H9 (cell line): ENCODE results near the gene TRAPPC14. TPM values are rescaled to one million over a fixed set of nuclear protein-coding genes. Genes with fewer than 3 reads are reported as not detected.

Source experiments
- DNase-seq: peaks from one replicate; pipeline ENCODE4 v3.0.0-alpha.2; 2017
- H2AFZ ChIP-seq: one replicate; pipeline ENCODE4 v1.6.1; 2013; ENCODE audit warnings: mild to moderate bottlenecking, low read length, control low read depth, moderate library complexity
- H2AK5ac ChIP-seq: 2 replicates; pipeline ENCODE4 v1.6.1; 2013; ENCODE audit warnings: low read length, control low read depth, mixed read lengths; ENCODE audit not compliant: insufficient read length
- H2BK120ac ChIP-seq: one replicate; pipeline ENCODE4 v1.6.1; 2013; ENCODE audit warnings: low read depth, mild to moderate bottlenecking, low read length, control low read depth, inconsistent platforms; ENCODE audit not compliant: poor library complexity, severe bottlenecking
- H2BK12ac ChIP-seq: 2 replicates; pipeline ENCODE4 v1.6.1; 2013; ENCODE audit warnings: low read length, control low read depth, mixed read lengths, low read depth; ENCODE audit not compliant: insufficient read length
- H2BK15ac ChIP-seq: 2 replicates; pipeline ENCODE4 v1.6.1; 2013; ENCODE audit warnings: low read depth, low read length, control low read depth
- H2BK20ac ChIP-seq: one replicate; pipeline ENCODE4 v1.6.1; 2013; ENCODE audit warnings: low read depth, mild to moderate bottlenecking, low read length, control low read depth, inconsistent platforms; ENCODE audit not compliant: poor library complexity, severe bottlenecking
- H2BK5ac ChIP-seq: 2 replicates; pipeline ENCODE4 v1.6.1; 2013; ENCODE audit warnings: low read length, control low read depth, mixed read lengths; ENCODE audit not compliant: insufficient read length
- H3K14ac ChIP-seq: 2 replicates; pipeline ENCODE4 v1.6.1; 2013; ENCODE audit warnings: low read length, control low read depth; ENCODE audit not compliant: insufficient read depth
- H3K18ac ChIP-seq: 2 replicates; pipeline ENCODE4 v1.6.1; 2013; ENCODE audit warnings: low read depth, mild to moderate bottlenecking, mixed read lengths, low read length, control low read depth; ENCODE audit not compliant: insufficient read length
- H3K23ac ChIP-seq: 2 replicates; pipeline ENCODE4 v1.6.1; 2013; ENCODE audit warnings: low read length, control low read depth, mixed read lengths, low read depth; ENCODE audit not compliant: insufficient read length
- H3K23me2 ChIP-seq: 2 replicates; pipeline ENCODE4 v1.6.1; 2013; ENCODE audit warnings: low read depth, mild to moderate bottlenecking, mixed read lengths, low read length, control low read depth; ENCODE audit not compliant: insufficient read length, poor library complexity, severe bottlenecking
- H3K27ac ChIP-seq: 2 replicates; pipeline ENCODE4 v1.5.1; 2013; ENCODE audit warnings: low read length, control low read depth, mixed read lengths, low read depth; ENCODE audit not compliant: insufficient read length
- H3K27me3 ChIP-seq: 2 replicates; pipeline ENCODE4 v1.6.1; 2013; ENCODE audit warnings: low read length, control low read depth, inconsistent platforms; ENCODE audit not compliant: insufficient read depth
- H3K4ac ChIP-seq: 2 replicates; pipeline ENCODE4 v1.6.1; 2013; ENCODE audit warnings: low read depth, mild to moderate bottlenecking, control low read depth, inconsistent platforms, low read length, moderate library complexity
- H3K4me1 ChIP-seq: 2 replicates; pipeline ENCODE4 v1.6.1; 2013; ENCODE audit warnings: low read length, control low read depth, inconsistent platforms; ENCODE audit not compliant: insufficient read depth
- H3K4me2 ChIP-seq: 2 replicates; pipeline ENCODE4 v1.6.1; 2013; ENCODE audit warnings: low read length, control low read depth, mixed read lengths; ENCODE audit not compliant: insufficient read length, insufficient read depth
- H3K56ac ChIP-seq: 2 replicates; pipeline ENCODE4 v1.6.1; 2013; ENCODE audit warnings: low read depth, mild to moderate bottlenecking, mixed read lengths, low read length, control low read depth; ENCODE audit not compliant: insufficient read length
- H3K79me1 ChIP-seq: 2 replicates; pipeline ENCODE4 v1.6.1; 2013; ENCODE audit warnings: low read depth, mild to moderate bottlenecking, moderate library complexity, low read length, control low read depth, inconsistent platforms; ENCODE audit not compliant: insufficient read depth, poor library complexity, severe bottlenecking
- H3K79me2 ChIP-seq: 2 replicates; pipeline ENCODE4 v1.6.1; 2013; ENCODE audit warnings: low read length, control low read depth, inconsistent platforms; ENCODE audit not compliant: insufficient read depth
- H3K9ac ChIP-seq: 2 replicates; pipeline ENCODE4 v1.6.1; 2013; ENCODE audit warnings: low read length, control low read depth, mixed read lengths; ENCODE audit not compliant: insufficient read length; ENCODE audit errors: extremely low read depth
- H3K9me3 ChIP-seq: one replicate; pipeline ENCODE4 v1.6.1; 2013; ENCODE audit warnings: low read depth, low read length, inconsistent platforms; ENCODE audit not compliant: control insufficient read depth
- H3T11ph ChIP-seq: one replicate; pipeline ENCODE4 v1.6.1; 2013; ENCODE audit warnings: mild to moderate bottlenecking, low read length, control low read depth, inconsistent platforms
- H4K20me1 ChIP-seq: one replicate; pipeline ENCODE4 v1.6.1; 2013; ENCODE audit not compliant: control insufficient read depth, insufficient read length, insufficient read depth
- H4K5ac ChIP-seq: 2 replicates; pipeline ENCODE4 v1.6.1; 2013; ENCODE audit warnings: low read depth, mild to moderate bottlenecking, mixed read lengths, low read length, control low read depth; ENCODE audit not compliant: insufficient read length
- H4K8ac ChIP-seq: replicated peaks from 2 replicates; pipeline ENCODE4 v1.6.1; 2013; ENCODE audit warnings: low read length, control low read depth, mixed read lengths, low read depth; ENCODE audit not compliant: insufficient read length
- H4K91ac ChIP-seq: 2 replicates; pipeline ENCODE4 v1.6.1; 2013; ENCODE audit warnings: low read depth, mild to moderate bottlenecking, moderate library complexity, mixed read lengths, low read length, control low read depth; ENCODE audit not compliant: insufficient read length
- H3K27ac Mint-ChIP-seq, 3 experiments: 2 replicates in 2 of 3; 3 replicates in 1 of 3; pipeline ENCODE4 v1.8.0; 2020 to 2021; ENCODE audit warnings: mixed read lengths in 3 of 3, mild to moderate bottlenecking in 1 of 3, moderate library complexity in 1 of 3
- H3K27me3 Mint-ChIP-seq: 2 replicates; pipeline ENCODE4 v1.8.0; 2021; ENCODE audit warnings: low read depth, mild to moderate bottlenecking, moderate library complexity, mixed read lengths
- H3K36me3 Mint-ChIP-seq, 3 experiments: 2 replicates in 2 of 3; 3 replicates in 1 of 3; pipeline ENCODE4 v1.8.0; 2020 to 2021; ENCODE audit warnings: low read depth in 3 of 3, mixed read lengths in 3 of 3; ENCODE audit not compliant: insufficient read depth in 1 of 3
- H3K4me1 Mint-ChIP-seq, 2 experiments: 2 replicates each; pipeline ENCODE4 v1.8.0; 2020; ENCODE audit warnings: mixed read lengths in 2 of 2
- H3K4me3 Mint-ChIP-seq, 2 experiments: 2 replicates in 1 of 2; 3 replicates in 1 of 2; pipeline ENCODE4 v1.8.0; 2020 to 2021; ENCODE audit warnings: mild to moderate bottlenecking in 2 of 2, mixed read lengths in 2 of 2, moderate library complexity in 1 of 2
- H3K9me3 Mint-ChIP-seq, 2 experiments: 2 replicates in 1 of 2; 3 replicates in 1 of 2; pipeline ENCODE4 v1.8.0; 2020; ENCODE audit warnings: mild to moderate bottlenecking in 2 of 2, mixed read lengths in 2 of 2, moderate library complexity in 1 of 2
- WGBS: extraction: QIAGEN DNeasy Blood & Tissue Kit; methylation state at CpG from one replicate; pipeline ENCODE4 v1.1.7; 2013; ENCODE audit warnings: missing lambda C conversion rate, low lambda C conversion rate, mixed read lengths; ENCODE audit not compliant: insufficient read length; ENCODE audit errors: extremely low coverage; 5-methylcytosine and 5-hydroxymethylcytosine counted together
- total RNA-seq: library from RNA; stranded (reverse); gene quantifications from 2 replicates; pipeline ENCODE4 v1.2.1, GENCODE V29; 2021
- TF ChIP-seq, protein P1 (sequence below): fragments of 200-600 bp; sonication (generic); conservative IDR thresholded peaks from 3 replicates; pipeline ENCODE4 v1.8.0; 2021; ENCODE audit warnings: antibody characterized with exemption, mild to moderate bottlenecking

The TRAPPC14 gene
- total RNA-seq, 1 experiment from 2014 or later: 32.8 TPM

DNA sequence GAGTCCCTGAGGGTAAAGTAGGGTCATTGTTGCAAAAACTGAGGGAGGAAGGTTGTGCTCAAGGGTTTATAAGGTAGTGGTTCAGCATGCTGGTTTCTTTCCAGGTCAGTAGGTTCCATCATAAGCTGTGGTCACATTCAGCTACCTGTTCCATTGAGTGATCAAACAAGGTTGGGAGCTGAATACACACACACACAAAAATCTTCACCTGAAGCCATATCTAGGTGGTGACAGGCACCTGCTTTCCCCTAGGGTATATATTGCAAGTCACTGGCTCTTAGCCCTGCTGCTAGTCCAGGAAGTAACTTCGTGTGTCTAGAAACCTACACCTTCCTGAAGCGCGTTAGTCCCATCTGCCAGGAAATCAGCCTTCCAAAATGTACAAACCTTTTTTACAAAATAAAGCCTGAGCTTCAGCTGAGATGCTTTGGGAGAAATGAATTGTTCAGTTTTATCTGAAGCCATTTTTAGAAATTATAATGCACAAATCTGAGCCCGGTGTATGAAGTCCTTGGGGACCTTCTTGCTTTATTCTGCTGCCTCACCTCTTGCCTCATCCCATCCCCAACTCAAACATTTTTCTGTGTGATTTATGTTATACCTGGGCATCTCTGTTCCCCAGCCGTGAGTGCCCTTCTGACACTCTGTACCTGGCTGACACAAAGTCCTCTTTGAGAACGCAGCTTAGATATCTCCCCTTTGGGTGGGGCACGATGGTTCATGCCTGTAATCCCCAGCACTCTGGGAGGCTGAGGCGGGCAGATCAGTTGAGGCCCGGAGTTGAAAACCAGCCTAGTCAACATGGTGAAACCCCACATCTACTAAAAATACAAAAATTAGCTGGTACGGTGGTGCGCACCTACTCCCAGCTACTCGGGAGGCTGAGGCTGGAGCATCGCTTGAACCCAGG is 20.4 kb downstream of the TRAPPC14 start:
- H3T11ph ChIP-seq: no peak overlapping the region
- Mint-ChIP-seq H3K27ac (no peak overlapping the region; a peak in 1 of 7 replicates), H3K36me3 (no peaks in the 10 kb centered on the region), H3K4me3 (no peak overlapping the region), H3K27me3 (peaks cover 7% of the 10 kb centered on the region), H3K4me1 (peaks cover 3 to 5% of the 10 kb centered on the region in 2 experiments), H3K9me3 (no peaks in the 10 kb centered on the region)
- TF ChIP-seq, protein P1, sequence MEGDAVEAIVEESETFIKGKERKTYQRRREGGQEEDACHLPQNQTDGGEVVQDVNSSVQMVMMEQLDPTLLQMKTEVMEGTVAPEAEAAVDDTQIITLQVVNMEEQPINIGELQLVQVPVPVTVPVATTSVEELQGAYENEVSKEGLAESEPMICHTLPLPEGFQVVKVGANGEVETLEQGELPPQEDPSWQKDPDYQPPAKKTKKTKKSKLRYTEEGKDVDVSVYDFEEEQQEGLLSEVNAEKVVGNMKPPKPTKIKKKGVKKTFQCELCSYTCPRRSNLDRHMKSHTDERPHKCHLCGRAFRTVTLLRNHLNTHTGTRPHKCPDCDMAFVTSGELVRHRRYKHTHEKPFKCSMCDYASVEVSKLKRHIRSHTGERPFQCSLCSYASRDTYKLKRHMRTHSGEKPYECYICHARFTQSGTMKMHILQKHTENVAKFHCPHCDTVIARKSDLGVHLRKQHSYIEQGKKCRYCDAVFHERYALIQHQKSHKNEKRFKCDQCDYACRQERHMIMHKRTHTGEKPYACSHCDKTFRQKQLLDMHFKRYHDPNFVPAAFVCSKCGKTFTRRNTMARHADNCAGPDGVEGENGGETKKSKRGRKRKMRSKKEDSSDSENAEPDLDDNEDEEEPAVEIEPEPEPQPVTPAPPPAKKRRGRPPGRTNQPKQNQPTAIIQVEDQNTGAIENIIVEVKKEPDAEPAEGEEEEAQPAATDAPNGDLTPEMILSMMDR: no peak
- no peaks in the 10 kb centered on the region for H3K27me3 ChIP-seq
- no peaks in the 10 kb centered on the region for H3K79me2 ChIP-seq
- no peaks in the 10 kb centered on the region for H4K20me1 ChIP-seq
- no peak overlapping the region for H3K23ac ChIP-seq
- H4K8ac ChIP-seq: no peak overlapping the region
- H2BK15ac ChIP-seq: no peak overlapping the region
- H3K4ac ChIP-seq: no peak overlapping the region
- no peak overlapping the region for H3K14ac ChIP-seq
- H3K4me1 ChIP-seq: no peaks in the 10 kb centered on the region
- no peak overlapping the region for H2AK5ac ChIP-seq
- H3K79me1 ChIP-seq: no peaks in the 10 kb centered on the region
- H4K5ac ChIP-seq: no peak overlapping the region
- no peak for DNase-seq
- H3K18ac ChIP-seq: no peak overlapping the region
- no peak overlapping the region for H3K4me2 ChIP-seq
- no CpG with 5 or more reads among the region's 13 CpGs for WGBS
- no peak overlapping the region for H2BK12ac ChIP-seq
- H2BK20ac ChIP-seq: no peak overlapping the region
- no peaks in the 10 kb centered on the region for H3K9me3 ChIP-seq
- H2BK120ac ChIP-seq: no peak overlapping the region
- no peak overlapping the region for H2AFZ ChIP-seq
- no peak overlapping the region for H3K27ac ChIP-seq
- H4K91ac ChIP-seq: no peak overlapping the region
- H3K23me2 ChIP-seq: no peaks in the 10 kb centered on the region
- H2BK5ac ChIP-seq: no peak overlapping the region
- H3K56ac ChIP-seq: no peak overlapping the region
- no peak overlapping the region for H3K9ac ChIP-seq
